Astrocyte (in vitro differentiated cells and primary cell): ENCODE measurements around the gene MATN1.

Experiments
- CTCF ChIP-seq: IDR thresholded peaks from 2 replicates; pipeline ENCODE4 v1.5.1; 2011; ENCODE audit warnings: low read depth, mild to moderate bottlenecking, inconsistent platforms, low read length, moderate library complexity; ENCODE audit not compliant: insufficient read depth
- EZH2 ChIP-seq: IDR thresholded peaks from 2 replicates; pipeline ENCODE4 v1.6.1; 2012; ENCODE audit warnings: mild to moderate bottlenecking, low read length, inconsistent platforms; ENCODE audit not compliant: insufficient read depth

GRCh38 chr1:30718636-30719405 lies 4.6 kb downstream of the MATN1 start:
- peak; percentile 75 for TF ChIP-seq CTCF
- no peak for TF ChIP-seq EZH2
